Muscle of back (tissue), 11 donors: ENCODE data around the gene FAM186B. TPM values are rescaled to one million over a fixed set of nuclear protein-coding genes. Genes with fewer than 3 reads are reported as not detected.
A peak's percentile ranks its signal among the peaks of the same experiment; 100 is the strongest.
"Not testable (repeated sequence)": the region's sequence is repeated elsewhere in the genome, so short reads cannot be mapped to it uniquely, and the experiment has no call there.

Source experiments
- DNase-seq, 3 donors: peaks; one replicate each; pipeline versions ENCODE4 v3.0.0 to v3.0.0-alpha.2; 2013
- polyA plus RNA-seq, 10 donors: library from polyadenylated mRNA; unstranded; fragments of 120-200 nt; gene quantifications; one replicate each; pipeline ENCODE4 v1.2.1, GENCODE V29; 2013; ENCODE audit not compliant: insufficient read length in 10 of 10

The FAM186B gene
- polyA plus RNA-seq, 10 donors: 0.54 to 2.9 (median 1.1) TPM

GRCh38 chr12:49635036-49635435 is 29.6 kb upstream of the FAM186B start:
- no peak for DNase-seq

- no peak for DNase-seq
Observed at GRCh38 chr12:49633703-49634345, 28.4 kb upstream of the FAM186B start.

GRCh38 chr12:49632986-49633702 is 27.7 kb upstream of the FAM186B start:
- DNase-seq: no peak

DNA sequence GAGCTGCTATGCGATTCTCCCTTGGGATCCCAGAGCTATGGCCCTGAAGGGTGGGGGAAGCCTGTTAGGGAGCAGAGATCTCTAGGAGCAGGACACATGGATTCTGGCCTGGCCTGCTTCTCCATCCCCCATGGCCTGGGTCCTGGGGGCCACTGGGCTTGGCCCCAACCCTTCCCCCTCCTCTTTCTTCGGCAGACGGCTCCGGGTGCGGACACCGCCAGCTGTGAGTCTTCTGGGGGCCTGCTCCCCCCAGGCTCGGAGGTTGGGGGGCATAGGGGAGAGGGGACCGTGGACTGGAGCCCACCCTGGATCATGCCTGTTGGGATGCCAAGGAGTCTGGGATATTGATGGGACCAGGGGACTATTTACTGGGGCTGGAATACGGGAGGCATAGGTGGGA is 27.0 kb upstream of the FAM186B start:
- no peak for DNase-seq

DNA sequence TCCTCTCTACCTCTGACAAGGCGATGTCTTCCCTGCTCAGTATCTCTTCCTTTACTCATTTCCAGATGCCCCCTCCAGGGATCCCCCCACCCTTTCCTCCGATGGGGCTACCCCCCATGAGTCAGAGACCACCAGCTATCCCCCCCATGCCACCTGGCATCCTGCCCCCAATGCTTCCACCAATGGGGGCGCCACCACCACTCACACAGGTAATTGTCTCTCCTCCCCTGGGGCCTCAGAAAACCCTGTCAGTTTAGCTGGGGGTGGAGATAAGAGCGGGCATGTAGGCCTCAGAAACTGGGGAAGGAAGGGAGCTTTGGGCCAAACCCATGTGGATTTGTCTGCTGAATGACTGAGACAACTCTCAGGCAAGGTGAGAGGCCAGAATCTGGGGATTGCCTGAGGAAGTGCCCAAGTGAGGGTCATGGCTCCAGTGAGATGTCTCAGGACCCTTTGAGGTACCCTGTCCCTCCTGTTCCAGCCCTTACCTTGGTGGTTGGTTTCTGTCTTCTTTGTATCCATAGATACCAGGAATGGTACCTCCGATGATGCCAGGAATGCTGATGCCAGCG is 26.0 kb upstream of the FAM186B start:
- no peak for DNase-seq

GRCh38 chr12:49627752-49628360 is 22.4 kb upstream of the FAM186B start:
- DNase-seq: no peak

DNA sequence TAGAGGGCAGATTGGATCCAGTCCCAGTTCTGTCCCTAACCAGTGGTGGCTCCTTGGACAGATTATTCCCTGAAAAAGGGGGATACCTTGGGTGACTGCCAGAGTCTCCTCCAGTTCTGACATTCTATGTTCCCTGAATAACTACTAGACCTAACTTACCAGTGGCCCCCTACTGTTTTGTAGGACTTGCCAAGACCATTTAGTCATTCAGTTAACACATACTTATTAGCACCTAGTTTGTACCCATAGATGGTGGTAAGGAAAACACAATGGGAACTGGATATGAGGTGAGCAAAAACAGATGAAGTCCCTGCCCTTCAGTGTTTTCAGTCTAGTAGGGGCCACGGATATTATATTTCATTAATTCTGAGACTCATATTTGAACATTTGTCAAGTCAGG is 21.4 kb upstream of the FAM186B start:
- DNase-seq: no peak

- DNase-seq: no peak
Observed at GRCh38 chr12:49626169-49626835, 20.9 kb upstream of the FAM186B start.

- no peak for DNase-seq
Observed at GRCh38 chr12:49624921-49625577, 19.6 kb upstream of the FAM186B start.

DNA sequence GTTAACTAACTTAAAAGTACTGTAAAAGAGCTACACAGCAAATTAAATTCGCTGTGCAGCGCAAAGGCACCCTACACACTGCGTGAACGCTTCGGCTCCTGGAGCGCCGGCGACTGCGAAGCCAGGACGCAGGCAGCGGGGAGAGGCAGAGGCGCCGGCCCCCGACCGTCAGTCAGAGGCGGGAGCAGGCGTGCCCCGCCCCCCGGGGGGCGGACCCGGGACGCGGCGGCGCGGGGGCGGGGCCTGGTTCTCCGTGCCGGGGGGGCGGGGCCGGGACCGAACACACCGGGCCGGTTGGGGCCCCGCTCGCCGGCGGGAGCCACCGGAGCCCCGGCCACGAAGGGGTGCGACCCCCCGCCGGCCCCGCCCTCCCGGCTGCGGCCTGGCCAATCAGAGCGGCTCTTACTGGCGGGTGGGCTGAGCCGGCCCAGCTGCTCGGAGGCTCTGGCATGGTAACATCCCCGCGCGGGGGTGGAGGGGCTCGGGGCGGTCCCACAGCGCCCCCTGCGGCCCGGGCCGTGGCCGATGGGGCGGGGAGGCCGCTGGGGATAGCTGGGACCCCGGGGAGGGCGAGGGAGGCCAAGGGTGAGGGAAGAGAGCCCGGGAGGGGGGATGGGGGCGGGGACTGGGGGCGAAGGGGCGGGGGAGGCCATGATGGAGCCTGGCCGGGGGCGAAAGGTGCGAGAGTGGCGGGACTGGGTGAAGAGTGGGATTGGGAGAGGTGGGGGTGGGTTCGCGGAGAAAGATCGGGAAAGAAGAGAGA is 17.9 kb upstream of the FAM186B start, which contains the start of gene PRPF40B:
PRPF40B (plus strand) TSS at position 420 of the 763 bp plus-strand sequence; CDS start at position 450, 30 bp downstream.
- DNase-seq: peak; percentile 82 to 92 (median 88)

DNA sequence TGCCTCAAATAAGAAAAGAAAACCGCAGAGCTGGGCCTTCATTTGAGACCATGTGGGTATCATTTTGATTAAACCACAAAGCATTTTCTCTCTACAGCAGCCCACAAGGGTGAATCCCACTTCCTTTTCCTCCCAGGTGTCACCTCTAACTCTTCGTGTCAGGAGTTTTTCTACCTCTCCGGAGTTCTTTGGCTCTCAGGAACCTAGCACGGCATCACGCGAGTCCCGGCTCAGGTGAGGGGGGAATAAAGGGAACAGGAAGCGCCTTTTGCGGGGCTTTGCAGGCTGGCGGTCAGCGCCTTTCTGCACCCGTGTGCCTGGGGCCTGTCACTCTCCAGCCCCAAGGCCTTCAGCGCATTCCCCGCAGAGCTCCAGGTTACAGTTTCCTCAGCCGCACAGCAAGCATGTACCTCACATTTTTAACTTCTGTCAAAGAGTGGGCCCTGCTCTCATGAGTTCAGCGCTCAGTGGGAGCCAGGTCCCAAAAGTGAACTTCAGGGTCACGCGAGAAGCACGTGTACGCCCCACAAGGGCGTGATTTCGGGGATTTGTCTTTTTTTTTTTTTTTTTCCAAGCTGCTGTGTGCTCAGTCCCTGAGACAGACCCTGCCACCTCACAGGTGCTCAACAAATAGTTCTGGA is 17.2 kb upstream of the FAM186B start:
- peak in 1 of 3 donors; percentile 27 for DNase-seq

DNA sequence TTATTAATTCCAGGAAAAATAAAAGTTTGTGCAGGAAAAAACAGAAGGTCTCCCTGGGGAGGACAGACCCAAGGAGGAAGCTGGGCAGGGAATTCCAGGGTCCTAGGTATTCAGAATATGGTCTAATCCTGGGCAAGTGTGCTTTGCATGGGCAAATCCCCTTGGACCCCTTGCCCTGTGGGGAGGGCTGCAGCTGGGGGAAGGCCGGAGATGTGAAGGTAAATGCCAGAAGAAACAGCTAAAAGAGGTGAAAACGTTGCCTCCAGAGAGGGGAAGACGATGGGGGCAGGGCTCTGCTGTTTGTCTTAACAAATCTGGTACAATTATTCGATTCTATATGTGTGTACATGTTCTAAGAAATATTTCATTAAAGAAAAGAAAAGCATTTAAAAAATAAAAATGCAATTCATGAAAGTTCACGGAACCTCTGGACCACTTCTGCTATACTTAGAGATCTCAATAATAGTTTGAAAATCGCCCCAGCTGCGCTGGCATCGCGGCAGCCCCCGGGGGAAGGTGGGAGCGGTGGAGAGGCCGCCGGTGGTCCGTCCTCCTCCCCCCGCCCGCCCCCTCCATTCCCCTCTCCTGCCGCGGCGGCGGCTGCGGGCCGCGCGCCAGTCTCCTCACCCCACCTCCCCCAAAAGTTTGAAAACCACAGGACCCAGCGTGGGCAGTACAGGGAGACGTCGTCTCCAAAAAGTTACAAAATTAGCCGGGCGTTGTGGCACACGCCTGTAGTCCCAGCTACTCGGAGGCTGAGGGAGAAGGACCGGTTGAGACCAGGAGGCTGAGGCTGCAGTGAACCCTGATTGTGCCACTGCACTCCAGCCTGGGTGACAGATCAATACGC is 16.4 kb upstream of the FAM186B start:
- no peak for DNase-seq

DNA sequence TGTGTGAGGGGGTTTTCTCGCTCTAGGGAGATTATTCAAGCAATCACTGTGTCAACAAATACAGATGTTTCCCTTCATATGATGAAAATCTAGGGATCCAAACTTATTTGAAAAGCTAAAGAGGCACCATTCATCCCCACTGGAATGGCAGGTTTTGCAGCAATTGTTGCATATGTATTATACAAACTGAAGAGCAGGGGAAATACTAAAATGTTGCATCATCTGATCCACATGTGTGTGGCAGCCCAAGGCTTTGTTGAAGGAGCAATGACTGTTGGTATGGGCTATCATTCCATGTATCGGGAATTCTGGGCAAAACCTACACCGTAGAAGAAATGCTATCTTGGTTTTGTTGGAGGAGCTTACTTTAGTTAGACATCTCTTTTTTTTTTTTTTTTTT is 13.8 kb upstream of the FAM186B start:
- no peak for DNase-seq

- no peak for DNase-seq
Observed at GRCh38 chr12:49618576-49618975, 13.1 kb upstream of the FAM186B start.

DNA sequence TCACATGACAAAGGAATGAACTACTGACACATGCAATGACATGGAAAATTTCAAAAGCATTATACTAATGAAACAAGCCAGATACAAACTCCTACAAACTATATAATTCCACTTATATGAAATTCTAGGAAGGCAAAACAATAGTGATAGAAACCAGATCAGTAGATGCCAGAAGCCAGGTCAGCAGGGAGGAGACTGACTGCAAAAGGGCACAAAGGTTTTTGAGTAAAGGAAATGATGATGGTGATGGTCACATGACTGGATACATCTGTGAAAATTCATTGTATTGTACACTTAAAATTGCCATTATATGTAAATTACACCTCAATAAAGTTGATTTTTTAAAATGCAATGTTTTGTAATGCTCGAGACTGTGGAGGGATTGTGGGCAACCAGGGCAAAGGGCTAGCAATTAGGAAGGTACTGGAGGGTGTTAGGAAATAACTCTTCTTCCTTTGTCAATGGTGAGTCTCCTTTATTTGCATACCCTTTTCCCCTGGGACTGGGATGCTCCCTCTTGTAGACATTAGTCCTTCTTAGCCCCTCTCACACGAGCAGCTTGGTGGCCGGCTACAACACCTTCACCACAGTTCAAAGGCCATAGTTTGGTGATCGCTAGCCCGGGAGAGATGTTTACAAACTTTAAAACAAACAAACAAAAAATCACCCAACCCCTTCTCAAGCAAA is 11.2 kb upstream of the FAM186B start:
- no peak for DNase-seq

DNA sequence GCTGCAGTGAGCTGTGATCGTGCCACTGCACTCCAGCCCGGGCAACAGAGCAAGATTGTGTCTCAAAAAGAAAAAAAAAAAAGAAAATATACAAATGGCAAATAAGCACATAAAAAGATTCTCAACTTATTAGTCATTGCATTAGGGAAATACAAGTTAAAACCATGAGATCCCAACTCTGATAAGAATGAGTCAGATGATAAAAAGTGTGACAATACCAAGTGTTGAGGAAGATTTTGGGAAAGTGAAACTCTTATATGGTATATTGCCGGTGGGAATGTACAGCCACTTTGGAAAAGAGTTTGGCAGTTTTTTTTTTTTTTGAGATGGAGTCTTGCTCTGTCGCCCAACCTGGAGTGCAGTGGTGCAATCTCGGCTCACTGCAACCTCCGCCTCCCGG is 10.3 kb upstream of the FAM186B start:
- DNase-seq: no peak

- no peak for DNase-seq
Observed at GRCh38 chr12:49612210-49612609, 6.8 kb upstream of the FAM186B start.

DNA sequence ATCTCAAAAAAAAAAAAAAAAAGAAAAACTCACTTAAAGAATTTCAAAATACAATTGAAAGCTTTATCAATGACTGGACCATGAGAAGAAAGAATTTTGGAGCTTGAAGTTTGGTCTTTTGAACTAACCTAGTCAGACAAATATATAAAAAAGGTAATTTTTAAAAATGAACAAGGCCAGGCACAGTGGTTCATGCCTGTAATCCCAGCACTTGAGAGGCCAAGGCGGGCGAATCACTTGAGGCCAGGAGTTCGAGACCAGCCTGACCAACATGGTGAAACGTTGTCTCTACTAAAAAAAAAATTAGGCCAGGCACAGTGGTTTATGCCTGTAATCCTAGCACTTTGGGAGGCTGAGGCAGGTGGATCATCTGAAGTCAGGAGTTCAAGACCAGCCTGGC is 5.3 kb upstream of the FAM186B start:
- DNase-seq: not testable (repeated sequence)

GRCh38 chr12:49609875-49610154 is 4.4 kb upstream of the FAM186B start:
- no peak for DNase-seq
